ENCODE data around the gene FAIM2.

The FAIM2 gene

GRCh38 chr12:49824895-49825294 is 78.8 kb downstream of the FAIM2 start:
- no peaks in the 10 kb centered on the region for H3K9me3 ChIP-seq (replicated peaks in 1 of 11)
- H4K20me1 ChIP-seq = peaks cover 3 to 73% (median 49%) of the 10 kb centered on the region in 11 experiments; a peak in 21 of 22 replicates
- H3K36me3 ChIP-seq = peaks cover 0 to 25% (median 13%) of the 10 kb centered on the region in 11 experiments; a peak in 15 of 22 replicates
- H3K27me3 ChIP-seq = no peaks in the 10 kb centered on the region
- H3K4me1 ChIP-seq = peaks cover 71 to 89% (median 85%) of the 10 kb centered on the region in 10 experiments
- H3K9ac ChIP-seq = peak overlapping the region in 8 of 11 experiments; percentile 12 to 83 (median 66); a peak in 13 of 22 replicates
- peak overlapping the region; percentile 53 to 100 (median 96) for H3K4me2 ChIP-seq
- TF ChIP-seq Cebpa-rat (IDR thresholded peaks at IDR 0.05) = no peak
- H3K4me3 ChIP-seq = peak overlapping the region in 5 of 10 experiments; percentile 29 to 77 (median 58); a peak in 9 of 20 replicates
- H3K27ac ChIP-seq = peak overlapping the region in 9 of 11 experiments; percentile 46 to 94 (median 74); a peak in 18 of 22 replicates

GRCh38 chr12:49824416-49824815 is 79.3 kb downstream of the FAIM2 start:
- Histone ChIP-seq H3K4me1 (peaks cover 68 to 91% (median 89%) of the 10 kb centered on the region in 10 experiments), H3K4me2 (peak overlapping the region; percentile 53 to 100 (median 96); a peak in 21 of 22 replicates), H3K27me3 (no peaks in the 10 kb centered on the region), H3K9me3 (replicated peaks in 1 of 11) (no peaks in the 10 kb centered on the region), H3K9ac (peak overlapping the region in 7 of 11 experiments; percentile 12 to 83 (median 59); a peak in 12 of 22 replicates), H3K36me3 (peaks cover 0 to 25% (median 13%) of the 10 kb centered on the region in 11 experiments; a peak in 15 of 22 replicates), H3K27ac (peak overlapping the region in 9 of 11 experiments; percentile 20 to 94 (median 74); a peak in 15 of 22 replicates), H4K20me1 (peaks cover 6 to 78% (median 53%) of the 10 kb centered on the region in 11 experiments; a peak in 21 of 22 replicates), H3K4me3 (peak overlapping the region in 5 of 10 experiments; percentile 7 to 40 (median 16); a peak in 7 of 20 replicates)
- TF ChIP-seq Cebpa-rat (IDR thresholded peaks at IDR 0.05) = no peak

- H3K9me3 ChIP-seq (replicated peaks in 1 of 11) = no peaks in the 10 kb centered on the region
- H3K4me1 ChIP-seq = peaks cover 63 to 90% (median 84%) of the 10 kb centered on the region in 10 experiments
- peaks cover 0 to 25% (median 13%) of the 10 kb centered on the region in 11 experiments; a peak in 15 of 22 replicates for H3K36me3 ChIP-seq
- H3K4me3 ChIP-seq = peak overlapping the region in 2 of 10 experiments; percentile 7 to 40; a peak in 1 of 20 replicates
- H3K4me2 ChIP-seq = peak overlapping the region in 9 of 11 experiments; percentile 92 to 100 (median 97); a peak in 16 of 22 replicates
- no peaks in the 10 kb centered on the region for H3K27me3 ChIP-seq
- H3K27ac ChIP-seq = peak overlapping the region in 7 of 11 experiments; percentile 20 to 94 (median 84); a peak in 12 of 22 replicates
- peaks cover 9 to 82% (median 55%) of the 10 kb centered on the region in 11 experiments; a peak in 21 of 22 replicates for H4K20me1 ChIP-seq
- TF ChIP-seq Cebpa-rat (IDR thresholded peaks at IDR 0.05) = no peak
- peak overlapping the region in 6 of 11 experiments; percentile 53 to 83 (median 61); a peak in 8 of 22 replicates for H3K9ac ChIP-seq
These were observed 79.7 kb downstream of the FAIM2 start for GRCh38 chr12:49823951-49824350.

- Histone ChIP-seq H3K36me3 (peaks cover 0 to 25% (median 13%) of the 10 kb centered on the region in 11 experiments; a peak in 15 of 22 replicates), H3K27ac (peak overlapping the region in 6 of 11 experiments; percentile 11 to 94 (median 80); a peak in 7 of 22 replicates), H3K9ac (peak overlapping the region in 2 of 11 experiments; percentile 2 to 63; a peak in 1 of 22 replicates), H3K4me2 (peak overlapping the region in 5 of 11 experiments; percentile 95 to 100 (median 99); a peak in 10 of 22 replicates), H3K4me1 (peaks cover 59 to 91% (median 81%) of the 10 kb centered on the region in 10 experiments), H3K27me3 (no peaks in the 10 kb centered on the region), H3K9me3 (replicated peaks in 1 of 11) (no peaks in the 10 kb centered on the region), H3K4me3 (no peak overlapping the region), H4K20me1 (peaks cover 9 to 85% (median 55%) of the 10 kb centered on the region in 11 experiments; a peak in 21 of 22 replicates)
- no peak for TF ChIP-seq Cebpa-rat (IDR thresholded peaks at IDR 0.05)
These were observed 80.3 kb downstream of the FAIM2 start for GRCh38 chr12:49823350-49823749.

GRCh38 chr12:49821373-49822287 is 82.1 kb downstream of the FAIM2 start:
- Histone ChIP-seq H3K4me3 (peak overlapping the region in 3 of 10 experiments; percentile 22 to 46 (median 31); a peak in 1 of 20 replicates), H3K4me1 (peaks cover 49 to 89% (median 72%) of the 10 kb centered on the region in 10 experiments), H3K9me3 (replicated peaks in 1 of 11) (0 out of 22 replicates have a peak, but pooled peaks cover 0 to 6% (median 0%) of the 10 kb centered on the region in 11 experiments), H3K9ac (peak overlapping the region in 9 of 11 experiments; percentile 15 to 55 (median 44); a peak in 14 of 22 replicates), H3K4me2 (peak overlapping the region; percentile 74 to 100 (median 94)), H3K27ac (peak overlapping the region in 10 of 11 experiments; percentile 43 to 71 (median 56); a peak in 20 of 22 replicates), H3K36me3 (peaks cover 0 to 28% (median 16%) of the 10 kb centered on the region in 11 experiments; a peak in 17 of 22 replicates), H3K27me3 (no peaks in the 10 kb centered on the region), H4K20me1 (peaks cover 9 to 80% (median 44%) of the 10 kb centered on the region in 11 experiments; a peak in 21 of 22 replicates)
- no peak for TF ChIP-seq Cebpa-rat (IDR thresholded peaks at IDR 0.05)

GRCh38 chr12:49819786-49820185 is 83.9 kb downstream of the FAIM2 start:
- peak overlapping the region in 4 of 11 experiments; percentile 12 to 97 (median 68); a peak in 4 of 22 replicates for H3K4me2 ChIP-seq
- TF ChIP-seq Cebpa-rat (IDR thresholded peaks at IDR 0.05) = no peak
- no peak overlapping the region for H3K4me3 ChIP-seq
- 0 out of 22 replicates have a peak, but pooled peaks cover 0 to 6% (median 0%) of the 10 kb centered on the region in 11 experiments for H3K9me3 ChIP-seq (replicated peaks in 1 of 11)
- peaks cover 32 to 83% (median 62%) of the 10 kb centered on the region in 10 experiments for H3K4me1 ChIP-seq
- no peaks in the 10 kb centered on the region for H3K27me3 ChIP-seq
- H3K36me3 ChIP-seq = peaks cover 7 to 44% (median 30%) of the 10 kb centered on the region in 11 experiments; a peak in 18 of 22 replicates
- H3K27ac ChIP-seq = 0 out of 22 replicates have a peak overlapping the region, but pooled peaks of 1 of the 11 experiments have one; percentile 29
- peaks cover 15 to 73% (median 36%) of the 10 kb centered on the region in 11 experiments; a peak in 19 of 22 replicates for H4K20me1 ChIP-seq
- no peak overlapping the region for H3K9ac ChIP-seq

GRCh38 chr12:49818241-49818895 is 85.3 kb downstream of the FAIM2 start:
- Histone ChIP-seq H3K27ac (no peak overlapping the region), H3K9ac (no peak overlapping the region), H3K4me2 (peak overlapping the region in 1 of 11 experiments; percentile 9; a peak in 1 of 22 replicates), H3K36me3 (peaks cover 7 to 49% (median 25%) of the 10 kb centered on the region in 11 experiments; a peak in 18 of 22 replicates), H3K27me3 (no peaks in the 10 kb centered on the region), H3K9me3 (replicated peaks in 1 of 11) (0 out of 22 replicates have a peak, but pooled peaks cover 0 to 6% (median 0%) of the 10 kb centered on the region in 11 experiments), H3K4me3 (no peak overlapping the region), H4K20me1 (peaks cover 10 to 59% (median 26%) of the 10 kb centered on the region in 11 experiments; a peak in 16 of 22 replicates), H3K4me1 (peaks cover 24 to 74% (median 48%) of the 10 kb centered on the region in 10 experiments)
- no peak for TF ChIP-seq Cebpa-rat (IDR thresholded peaks at IDR 0.05)

Measured in BLaER1 treated with 17β-estradiol and CSF1 and Interleukin-3, amounts not matched to agents 10 nM and 100 nM (cell line).